ENCODE results near the gene FIBCD1. TPM values are rescaled to one million over a fixed set of nuclear protein-coding genes. Genes with fewer than 3 reads are reported as not detected.
"Not testable (repeated sequence)": the region's sequence is repeated elsewhere in the genome, so short reads cannot be mapped to it uniquely, and the experiment has no call there.

Gene FIBCD1
- total RNA-seq, 2 donors from 2014 or later = 0.14 TPM; not detected in 1

- intact Hi-C loops (cut with DNase I) = no loop called here
- DNase-seq (ENCODE audit: low spot score) = no peak
Measured at GRCh38 chr9:130918101-130918825, 20.8 kb downstream of the FIBCD1 start.

- no peak for DNase-seq (ENCODE audit: low spot score)
- intact Hi-C loops (cut with DNase I) = no loop called here
Measured at GRCh38 chr9:130917168-130917960, 21.7 kb downstream of the FIBCD1 start.

DNA sequence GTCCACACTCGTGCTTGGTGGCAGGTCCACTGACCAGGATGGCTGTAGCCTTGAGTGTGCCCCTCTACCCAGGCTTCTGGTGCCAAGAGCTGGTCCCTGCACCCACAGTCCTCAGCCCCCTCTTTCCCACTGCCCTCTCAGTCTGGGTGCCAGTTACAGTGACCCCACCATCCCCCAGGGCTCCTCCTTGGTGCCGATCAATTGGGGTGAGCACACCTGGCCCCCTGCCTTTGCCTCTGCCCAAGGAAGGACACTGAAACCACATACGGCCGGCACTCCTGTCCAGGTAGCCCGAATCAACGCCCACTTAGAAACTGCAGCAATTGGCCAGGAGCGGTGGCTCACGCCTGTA is 24.0 kb downstream of the FIBCD1 start:
- intact Hi-C loops (cut with DNase I) = no loop called here
- no peak for DNase-seq (ENCODE audit: low spot score)

- intact Hi-C loops (cut with DNase I) = no loop called here
- DNase-seq (ENCODE audit: low spot score) = no peak
Measured at GRCh38 chr9:130914417-130915095, 24.5 kb downstream of the FIBCD1 start.

DNA sequence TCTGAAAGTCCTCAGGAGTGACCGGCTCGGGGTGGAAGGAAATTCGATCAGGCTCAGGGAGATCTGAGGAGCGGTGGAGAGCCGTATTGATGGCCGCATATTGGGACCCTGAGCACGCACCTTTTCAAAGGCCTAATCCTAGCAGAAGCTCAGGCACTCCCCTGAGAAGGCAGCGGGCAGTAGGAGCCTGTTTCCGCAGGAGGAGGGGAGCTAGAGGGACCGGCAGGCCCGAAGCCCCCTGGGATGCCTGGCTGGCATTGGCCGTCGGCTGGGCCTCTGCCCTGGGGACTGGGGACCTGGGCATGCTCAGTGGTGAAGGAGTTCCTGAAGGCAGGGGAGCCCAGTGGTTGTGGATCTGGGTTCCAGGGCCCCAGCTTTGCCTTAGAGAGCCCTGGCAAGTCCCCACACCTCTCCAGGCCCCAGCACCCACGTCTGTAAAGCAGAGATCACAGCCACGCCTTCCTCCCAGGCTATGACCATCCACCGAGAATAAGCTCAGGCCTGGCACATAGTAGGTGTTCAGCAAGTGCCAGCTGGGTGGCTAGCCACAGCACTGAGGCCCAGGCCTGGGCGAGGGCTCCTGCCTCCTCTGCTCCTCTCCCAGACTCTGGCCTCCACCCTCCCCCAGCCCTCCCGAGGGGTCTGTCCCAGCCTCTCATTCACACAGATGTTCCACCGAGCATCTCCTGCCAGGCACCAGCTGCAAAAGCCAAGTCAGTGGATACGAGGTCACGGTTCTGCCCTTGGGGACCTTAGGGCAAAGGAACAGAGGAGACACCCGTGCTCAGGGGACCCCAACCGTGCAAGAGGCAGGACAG is 25.2 kb downstream of the FIBCD1 start:
- intact Hi-C loops (cut with DNase I) = no loop called here

GRCh38 chr9:130912932-130913598 is 26.0 kb downstream of the FIBCD1 start:
- intact Hi-C loops (cut with DNase I) = no loop called here
- DNase-seq (ENCODE audit: low spot score) = peak; percentile 92

More for the DNA sequence above, 25.2 kb downstream of the FIBCD1 start:
- DNase-seq (ENCODE audit: low spot score) = no peak

DNA sequence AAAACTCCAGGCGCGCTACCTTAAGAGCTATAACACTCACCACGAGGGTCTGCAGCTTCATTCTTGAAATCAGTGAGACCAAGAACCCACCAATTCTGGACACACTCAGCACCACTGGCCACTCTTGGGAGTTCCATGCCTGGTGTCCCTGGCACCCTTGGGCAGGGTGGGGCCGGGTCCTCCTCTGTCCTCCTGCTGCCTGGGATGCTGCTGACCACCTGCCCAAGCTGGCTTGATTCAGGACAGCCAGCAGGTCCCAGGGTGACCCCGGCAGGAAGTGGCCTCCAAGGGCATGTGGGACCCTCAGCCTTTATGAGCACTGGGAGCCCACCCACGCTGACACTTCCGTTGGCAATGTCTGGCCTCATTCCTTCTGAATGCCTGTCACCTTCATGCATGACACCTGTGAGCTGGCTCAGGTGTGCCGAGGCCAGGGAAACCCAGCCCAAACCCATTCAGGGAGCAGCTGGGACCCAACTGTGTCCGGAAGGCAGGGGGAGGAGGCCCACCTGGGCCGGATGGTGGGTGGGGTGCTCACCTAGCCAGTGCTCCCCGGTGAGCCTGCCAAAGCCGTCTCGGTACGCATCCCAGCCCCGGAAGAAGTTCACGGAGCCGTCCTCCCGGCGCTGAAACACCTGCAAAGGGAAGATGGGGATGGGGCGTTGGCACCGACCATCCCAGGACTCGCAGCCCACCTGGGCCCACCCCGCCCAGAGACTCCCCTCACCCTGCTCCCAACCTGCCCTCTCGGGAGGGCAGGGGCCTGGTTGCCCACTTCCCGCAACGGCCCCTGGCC is 27.6 kb downstream of the FIBCD1 start:
- intact Hi-C loops (cut with DNase I) = no loop called here
- DNase-seq (ENCODE audit: low spot score) = no peak

- DNase-seq (ENCODE audit: low spot score); intact Hi-C loops (cut with DNase I): not testable (repeated sequence)
Measured at GRCh38 chr9:130910670-130911069, 28.4 kb downstream of the FIBCD1 start.

DNA sequence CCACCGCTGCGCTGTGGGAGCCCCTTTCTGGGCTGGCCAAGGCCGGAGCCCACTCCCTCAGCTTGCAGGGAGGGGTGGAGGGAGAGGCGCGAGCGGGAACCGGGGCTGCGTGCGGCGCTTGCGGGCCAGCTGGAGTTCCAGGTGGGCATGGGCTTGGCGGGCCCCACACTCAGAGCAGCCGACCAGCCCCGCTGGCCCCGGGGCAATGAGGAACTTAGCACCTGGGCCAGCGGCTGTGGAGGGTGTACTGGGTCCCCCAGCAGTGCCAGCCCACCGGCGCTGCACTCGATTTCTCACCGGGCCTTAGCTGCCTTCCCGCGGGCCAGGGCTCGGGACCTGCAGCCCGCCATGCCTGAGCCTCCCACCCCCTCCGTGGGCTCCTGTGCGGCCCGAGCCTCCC is 29.0 kb downstream of the FIBCD1 start:
- DNase-seq (ENCODE audit: low spot score); intact Hi-C loops (cut with DNase I): not testable (repeated sequence)

DNA sequence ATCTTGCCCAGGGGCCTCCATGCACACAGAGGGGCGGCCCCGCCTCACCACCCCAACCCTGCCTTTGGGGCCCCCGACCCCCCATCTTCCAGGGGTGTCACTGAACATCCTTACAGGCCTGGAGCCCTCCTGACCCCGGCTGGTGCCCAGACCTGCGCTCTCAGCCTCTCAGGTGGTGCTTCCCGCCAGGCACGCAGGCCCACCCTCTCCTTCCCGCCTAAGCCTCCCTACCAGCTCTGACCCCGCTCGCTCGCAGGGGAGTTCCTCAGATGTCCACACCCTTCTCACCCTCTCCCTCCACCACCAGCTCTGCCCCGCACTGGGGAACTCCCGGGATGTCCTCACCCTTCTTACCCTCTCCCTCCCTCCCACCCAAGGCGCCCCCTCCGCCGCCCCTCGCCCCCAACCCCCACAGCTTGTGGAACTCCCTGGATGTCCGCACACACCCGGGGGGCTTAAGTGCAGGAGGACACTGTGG is 30.1 kb downstream of the FIBCD1 start:
- intact Hi-C loops (cut with DNase I) = no loop called here
- no peak for DNase-seq (ENCODE audit: low spot score)

GRCh38 chr9:130908146-130908877 is 30.7 kb downstream of the FIBCD1 start:
- DNase-seq (ENCODE audit: low spot score) = no peak
- intact Hi-C loops (cut with DNase I) = no loop called here

GRCh38 chr9:130906735-130907416 is 32.2 kb downstream of the FIBCD1 start:
- no peak for DNase-seq (ENCODE audit: low spot score)
- intact Hi-C loops (cut with DNase I) = no loop called here

DNA sequence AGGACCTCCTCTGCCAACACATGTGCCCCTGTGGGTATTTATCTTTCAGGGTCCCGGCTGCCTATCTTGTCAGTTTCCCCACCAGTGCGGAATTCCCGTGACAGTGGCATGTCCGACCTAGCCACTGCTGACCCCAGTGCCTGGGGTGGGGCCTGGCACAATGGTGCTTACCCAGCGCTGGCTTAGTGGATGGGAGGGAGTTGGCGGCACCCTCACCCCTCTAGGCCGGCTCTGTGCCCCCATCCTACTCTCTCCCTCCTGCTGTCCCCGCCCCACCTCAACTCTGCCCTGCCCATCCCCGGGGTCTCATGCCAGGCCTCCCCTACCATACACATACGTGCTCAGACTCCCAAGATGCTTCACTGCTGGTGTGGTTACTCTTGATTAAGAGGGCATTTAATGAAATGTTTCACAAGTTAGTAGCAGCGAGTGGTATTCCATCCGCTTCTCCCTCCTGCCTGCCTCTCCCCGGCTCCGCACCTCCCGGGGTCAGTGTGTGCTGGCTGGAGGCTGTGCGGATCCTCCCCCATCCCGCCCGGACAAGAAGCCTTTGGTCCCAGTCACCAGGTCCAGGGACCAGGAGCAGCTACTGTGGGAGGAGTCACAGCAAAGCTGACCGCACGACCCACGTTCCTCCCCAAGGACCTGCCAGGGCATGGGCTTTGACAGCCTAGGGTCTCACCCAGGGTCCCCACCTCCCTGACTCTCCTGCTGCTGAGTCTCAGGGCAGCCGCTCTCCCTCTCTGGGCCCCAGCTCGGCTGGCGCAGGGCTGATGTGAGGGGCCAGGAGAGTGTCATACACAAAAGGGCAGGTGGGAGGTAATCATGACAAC is 32.9 kb downstream of the FIBCD1 start:
- intact Hi-C loops (cut with DNase I) = no loop called here
- DNase-seq (ENCODE audit: low spot score) = no peak

DNA sequence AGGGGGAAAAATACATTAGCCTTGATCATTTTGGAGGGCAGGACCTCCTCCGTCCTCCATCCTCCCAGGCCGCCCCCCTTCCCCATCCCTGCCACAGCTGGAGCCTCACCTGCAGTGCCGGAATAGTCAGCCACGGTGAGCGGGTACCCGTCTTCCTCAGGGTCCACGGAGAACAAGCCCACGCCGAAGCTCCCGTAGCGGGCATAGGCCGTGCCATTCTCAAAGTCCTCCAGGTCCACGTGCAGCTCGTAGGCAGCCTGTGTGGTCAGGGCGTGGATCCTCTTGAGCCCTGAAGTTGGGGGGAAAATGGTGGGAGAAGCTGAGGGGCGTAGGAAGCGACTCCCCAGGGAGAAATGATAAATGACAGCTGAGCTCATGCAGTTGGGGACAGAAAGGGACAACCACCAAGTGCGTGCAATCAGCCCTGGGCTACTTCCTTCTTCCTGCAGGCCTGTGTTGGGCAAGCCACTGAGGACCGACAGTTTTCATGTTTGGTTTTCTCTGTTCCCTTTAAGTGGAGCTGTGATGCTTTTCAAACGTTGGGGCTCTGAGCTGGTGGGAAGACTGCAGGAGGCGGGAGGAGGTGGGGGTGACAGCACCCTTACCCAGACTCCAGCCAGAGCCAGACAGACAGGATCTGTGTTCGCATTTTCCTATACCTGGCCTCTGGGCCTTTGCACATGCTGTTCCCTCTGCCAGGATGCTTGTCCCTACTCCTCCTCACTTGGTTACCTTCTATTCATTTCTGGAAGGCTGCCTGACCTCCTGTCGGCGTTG is 33.7 kb downstream of the FIBCD1 start:
- intact Hi-C loops (cut with DNase I) = no loop called here
- no peak for DNase-seq (ENCODE audit: low spot score)

All from posterior vena cava (tissue), 2 donors.